GM23338 (cell line): ENCODE data around the gene TRIM54.

Experiments used
- CREB1 ChIP-seq: fragments of 250-450 bp; sonication (Bioruptor Pico); IDR thresholded peaks from 2 replicates; pipeline ENCODE4 v1.5.0; 2020; ENCODE audit warnings: low read depth, mild to moderate bottlenecking, moderate library complexity
- CTCF ChIP-seq, 2 experiments: fragments of 200-600 bp in 1 of 2; sonication (generic) in 1 of 2; conservative IDR thresholded peaks; 2 replicates each; pipeline versions ENCODE4 v1.5.1 to v1.6.1; 2016 to 2017; ENCODE audit warnings: antibody characterized with exemption in 2 of 2, low read depth in 2 of 2, mild to moderate bottlenecking in 2 of 2, moderate library complexity in 1 of 2
- ETS1 ChIP-seq: IDR thresholded peaks from 2 replicates; pipeline ENCODE4 v1.6.1; 2016; ENCODE audit warnings: antibody characterized with exemption
- EZH2 ChIP-seq: fragments of 200-600 bp; sonication (generic); IDR thresholded peaks from one replicate; pipeline ENCODE4 v1.8.0; 2017; ENCODE audit warnings: antibody characterized with exemption, mild to moderate bottlenecking, low read depth; ENCODE audit not compliant: unreplicated experiment
- EZH2phosphoT487 ChIP-seq: fragments of 200-600 bp; sonication (generic); IDR thresholded peaks from one replicate; pipeline ENCODE4 v1.8.1; 2018; ENCODE audit warnings: antibody characterized with exemption; ENCODE audit not compliant: unreplicated experiment
- JUNB ChIP-seq: IDR thresholded peaks from one replicate; pipeline ENCODE4 v1.6.1; 2016; ENCODE audit warnings: antibody characterized with exemption; ENCODE audit not compliant: unreplicated experiment
- NANOG ChIP-seq: IDR thresholded peaks from 2 replicates; pipeline ENCODE4 v1.6.1; 2016; ENCODE audit warnings: antibody characterized with exemption, borderline replicate concordance
- POLR2AphosphoS5 ChIP-seq: IDR thresholded peaks from 2 replicates; pipeline ENCODE4 v1.6.1; 2016; ENCODE audit warnings: antibody characterized with exemption, low read depth
- REST ChIP-seq: IDR thresholded peaks from one replicate; pipeline ENCODE4 v1.6.1; 2018; ENCODE audit warnings: antibody characterized with exemption; ENCODE audit not compliant: unreplicated experiment
- STAT1 ChIP-seq: IDR thresholded peaks from one replicate; pipeline ENCODE4 v1.6.1; 2016; ENCODE audit warnings: antibody characterized with exemption; ENCODE audit not compliant: unreplicated experiment
- ZNF462 ChIP-seq: fragments of 250-450 bp; sonication (Bioruptor Pico); IDR thresholded peaks from 2 replicates; pipeline ENCODE4 v1.5.0; 2020; ENCODE audit warnings: mild to moderate bottlenecking, moderate library complexity

GRCh38 chr2:27249891-27250651, 32.2 kb upstream of the TRIM54 start:
- TF ChIP-seq EZH2 (no peak), CTCF (conservative IDR thresholded peaks at IDR 0.05; ENCODE audit: low read depth in 2 of 2) (peak; percentile 85 to 99), EZH2phosphoT487 (no peak), NANOG (no peak), REST (no peak), ZNF462 (CRISPR knock-in tag) (no peak), POLR2AphosphoS5 (peak; percentile 30; the same call in 1 of the 2 replicates), CREB1 (CRISPR knock-in tag) (no peak), STAT1 (no peak), JUNB (no peak), ETS1 (peak; percentile 45; the same call in 1 of the 2 replicates)
